Fibroblast of skin of right biceps (primary cell): Measurements from ENCODE around the gene BIRC3.

Experiments used
- DNase-seq: peaks from one replicate; pipeline ENCODE4 v3.0.0-alpha.2; 2013

BIRC3 gene

GRCh38 chr11:102377891-102378290, 60.6 kb downstream of the BIRC3 start:
- no peak for DNase-seq

GRCh38 chr11:102378818-102379217, 61.5 kb downstream of the BIRC3 start:
- no peak for DNase-seq

- no peak for DNase-seq
Observed at GRCh38 chr11:102382384-102382783, 65.1 kb downstream of the BIRC3 start.

GRCh38 chr11:102383839-102384238, 66.6 kb downstream of the BIRC3 start:
- no peak for DNase-seq

- no peak for DNase-seq
Observed at GRCh38 chr11:102384419-102385079, 67.3 kb downstream of the BIRC3 start.

GRCh38 chr11:102385085-102386007, 68.1 kb downstream of the BIRC3 start:
- DNase-seq = no peak

- DNase-seq = no peak
Observed at GRCh38 chr11:102386136-102386734, 69.0 kb downstream of the BIRC3 start.

GRCh38 chr11:102387043-102387781, 69.9 kb downstream of the BIRC3 start:
- DNase-seq = no peak
